Measurements from ENCODE around the gene DHH. TPM values are rescaled to one million over a fixed set of nuclear protein-coding genes. Genes with fewer than 3 reads are reported as not detected.

The DHH gene
- total RNA-seq, 1 donor from 2014 or later = 1.6 TPM

GRCh38 chr12:49060237-49061156 is 34.1 kb downstream of the DHH start, which contains the start of gene KMT2D:
KMT2D (minus strand) TSS chr12:49060794; CDS start chr12:49055324, 5,470 bp downstream.
- no peaks in the 10 kb centered on the region for H3K36me3 ChIP-seq (ENCODE audit: control insufficient read depth in 3 of 3, insufficient read depth in 3 of 3, low read length in 3 of 3)
- no peaks in the 10 kb centered on the region for H3K9me3 ChIP-seq (ENCODE audit: control insufficient read depth in 3 of 3, low read length in 3 of 3)
- no peaks in the 10 kb centered on the region for H3K27me3 ChIP-seq (ENCODE audit: control insufficient read depth in 3 of 3, insufficient read depth in 3 of 3, low read length in 3 of 3)
- peak within 1 kb of the TSS; percentile 92 for H3K27ac ChIP-seq (ENCODE audit: low read depth, low read length)
- H3K9ac ChIP-seq (ENCODE audit: low read depth in 1 of 3, low read length in 3 of 3) = peak within 1 kb of the TSS; percentile 87 to 99 (median 97)
- peaks cover 42 to 52% (median 43%) of the 10 kb centered on the region in 3 donors for H3K4me1 ChIP-seq (ENCODE audit: control insufficient read depth in 3 of 3, insufficient read depth in 3 of 3, low read length in 3 of 3)
- peak within 1 kb of the TSS; percentile 94 to 95 (median 95) for H3K4me3 ChIP-seq (ENCODE audit: low read length in 3 of 3)

- Histone ChIP-seq H3K9me3 (ENCODE audit: control insufficient read depth in 3 of 3, low read length in 3 of 3) (no peaks in the 10 kb centered on the region), H3K9ac (ENCODE audit: low read depth in 1 of 3, low read length in 3 of 3) (peak overlapping the region; percentile 87 to 99 (median 97)), H3K27ac (ENCODE audit: low read depth, low read length) (peak overlapping the region; percentile 92), H3K4me1 (ENCODE audit: control insufficient read depth in 3 of 3, insufficient read depth in 3 of 3, low read length in 3 of 3) (peaks cover 48 to 62% (median 52%) of the 10 kb centered on the region in 3 donors), H3K36me3 (ENCODE audit: control insufficient read depth in 3 of 3, insufficient read depth in 3 of 3, low read length in 3 of 3) (peaks cover 4 to 6% (median 6%) of the 10 kb centered on the region in 3 donors), H3K4me3 (ENCODE audit: low read length in 3 of 3) (peak overlapping the region; percentile 93 to 95 (median 94)), H3K27me3 (ENCODE audit: control insufficient read depth in 3 of 3, insufficient read depth in 3 of 3, low read length in 3 of 3) (no peaks in the 10 kb centered on the region)
These were observed 35.1 kb downstream of the DHH start for GRCh38 chr12:49059299-49060171.

- Histone ChIP-seq H3K27me3 (ENCODE audit: control insufficient read depth in 3 of 3, insufficient read depth in 3 of 3, low read length in 3 of 3) (no peaks in the 10 kb centered on the region), H3K27ac (ENCODE audit: low read depth, low read length) (peak overlapping the region; percentile 92), H3K4me3 (ENCODE audit: low read length in 3 of 3) (peak overlapping the region; percentile 93 to 95 (median 94)), H3K36me3 (ENCODE audit: control insufficient read depth in 3 of 3, insufficient read depth in 3 of 3, low read length in 3 of 3) (peaks cover 9 to 12% (median 11%) of the 10 kb centered on the region in 3 donors), H3K9ac (ENCODE audit: low read depth in 1 of 3, low read length in 3 of 3) (peak overlapping the region; percentile 87 to 99 (median 97)), H3K4me1 (ENCODE audit: control insufficient read depth in 3 of 3, insufficient read depth in 3 of 3, low read length in 3 of 3) (peaks cover 48 to 64% (median 53%) of the 10 kb centered on the region in 3 donors), H3K9me3 (ENCODE audit: control insufficient read depth in 3 of 3, low read length in 3 of 3) (no peaks in the 10 kb centered on the region)
These were observed 35.6 kb downstream of the DHH start for GRCh38 chr12:49059045-49059298.

GRCh38 chr12:49058366-49059044 is 36.1 kb downstream of the DHH start:
- Histone ChIP-seq H3K9me3 (ENCODE audit: control insufficient read depth in 3 of 3, low read length in 3 of 3) (no peaks in the 10 kb centered on the region), H3K36me3 (ENCODE audit: control insufficient read depth in 3 of 3, insufficient read depth in 3 of 3, low read length in 3 of 3) (peaks cover 14 to 17% (median 15%) of the 10 kb centered on the region in 3 donors), H3K27ac (ENCODE audit: low read depth, low read length) (peak overlapping the region; percentile 92), H3K4me3 (ENCODE audit: low read length in 3 of 3) (peak overlapping the region; percentile 93 to 95 (median 94)), H3K27me3 (ENCODE audit: control insufficient read depth in 3 of 3, insufficient read depth in 3 of 3, low read length in 3 of 3) (no peaks in the 10 kb centered on the region), H3K4me1 (ENCODE audit: control insufficient read depth in 3 of 3, insufficient read depth in 3 of 3, low read length in 3 of 3) (peaks cover 48 to 61% (median 53%) of the 10 kb centered on the region in 3 donors), H3K9ac (ENCODE audit: low read depth in 1 of 3, low read length in 3 of 3) (peak overlapping the region; percentile 87 to 99 (median 97))

- H3K36me3 ChIP-seq (ENCODE audit: control insufficient read depth in 3 of 3, insufficient read depth in 3 of 3, low read length in 3 of 3) = peaks cover 20 to 23% (median 22%) of the 10 kb centered on the region in 3 donors
- peak overlapping the region; percentile 92 for H3K27ac ChIP-seq (ENCODE audit: low read depth, low read length)
- H3K9me3 ChIP-seq (ENCODE audit: control insufficient read depth in 3 of 3, low read length in 3 of 3) = no peaks in the 10 kb centered on the region
- H3K27me3 ChIP-seq (ENCODE audit: control insufficient read depth in 3 of 3, insufficient read depth in 3 of 3, low read length in 3 of 3) = no peaks in the 10 kb centered on the region
- H3K4me1 ChIP-seq (ENCODE audit: control insufficient read depth in 3 of 3, insufficient read depth in 3 of 3, low read length in 3 of 3) = peaks cover 48 to 61% (median 53%) of the 10 kb centered on the region in 3 donors
- H3K4me3 ChIP-seq (ENCODE audit: low read length in 3 of 3) = peak overlapping the region; percentile 93 to 95 (median 94)
- peak overlapping the region; percentile 87 to 99 (median 97) for H3K9ac ChIP-seq (ENCODE audit: low read depth in 1 of 3, low read length in 3 of 3)
These were observed 36.7 kb downstream of the DHH start for GRCh38 chr12:49057888-49058287.

GRCh38 chr12:49055978-49056754 is 38.4 kb downstream of the DHH start:
- H3K9ac ChIP-seq (ENCODE audit: low read depth in 1 of 3, low read length in 3 of 3) = peak overlapping the region; percentile 87 to 99 (median 97)
- peaks cover 42 to 54% (median 49%) of the 10 kb centered on the region in 3 donors for H3K4me1 ChIP-seq (ENCODE audit: control insufficient read depth in 3 of 3, insufficient read depth in 3 of 3, low read length in 3 of 3)
- H3K4me3 ChIP-seq (ENCODE audit: low read length in 3 of 3) = peak overlapping the region; percentile 52 to 94 (median 55)
- H3K36me3 ChIP-seq (ENCODE audit: control insufficient read depth in 3 of 3, insufficient read depth in 3 of 3, low read length in 3 of 3) = peaks cover 36 to 39% (median 38%) of the 10 kb centered on the region in 3 donors
- no peaks in the 10 kb centered on the region for H3K9me3 ChIP-seq (ENCODE audit: control insufficient read depth in 3 of 3, low read length in 3 of 3)
- no peak overlapping the region for H3K27ac ChIP-seq (ENCODE audit: low read depth, low read length)
- no peaks in the 10 kb centered on the region for H3K27me3 ChIP-seq (ENCODE audit: control insufficient read depth in 3 of 3, insufficient read depth in 3 of 3, low read length in 3 of 3)

- H3K9ac ChIP-seq (ENCODE audit: low read depth in 1 of 3, low read length in 3 of 3) = peak overlapping the region in 1 of 3 donors; percentile 58
- no peaks in the 10 kb centered on the region for H3K27me3 ChIP-seq (ENCODE audit: control insufficient read depth in 3 of 3, insufficient read depth in 3 of 3, low read length in 3 of 3)
- peaks cover 47 to 50% (median 49%) of the 10 kb centered on the region in 3 donors for H3K36me3 ChIP-seq (ENCODE audit: control insufficient read depth in 3 of 3, insufficient read depth in 3 of 3, low read length in 3 of 3)
- H3K9me3 ChIP-seq (ENCODE audit: control insufficient read depth in 3 of 3, low read length in 3 of 3) = no peaks in the 10 kb centered on the region
- H3K4me3 ChIP-seq (ENCODE audit: low read length in 3 of 3) = no peak overlapping the region
- peaks cover 40 to 51% (median 46%) of the 10 kb centered on the region in 3 donors for H3K4me1 ChIP-seq (ENCODE audit: control insufficient read depth in 3 of 3, insufficient read depth in 3 of 3, low read length in 3 of 3)
- H3K27ac ChIP-seq (ENCODE audit: low read depth, low read length) = no peak overlapping the region
These were observed 39.5 kb downstream of the DHH start for GRCh38 chr12:49055092-49055491.

GRCh38 chr12:49054524-49054923 is 40.1 kb downstream of the DHH start:
- Histone ChIP-seq H3K27ac (ENCODE audit: low read depth, low read length) (no peak overlapping the region), H3K27me3 (ENCODE audit: control insufficient read depth in 3 of 3, insufficient read depth in 3 of 3, low read length in 3 of 3) (no peaks in the 10 kb centered on the region), H3K9me3 (ENCODE audit: control insufficient read depth in 3 of 3, low read length in 3 of 3) (no peaks in the 10 kb centered on the region), H3K9ac (ENCODE audit: low read depth in 1 of 3, low read length in 3 of 3) (no peak overlapping the region), H3K36me3 (ENCODE audit: control insufficient read depth in 3 of 3, insufficient read depth in 3 of 3, low read length in 3 of 3) (peaks cover 53 to 56% (median 54%) of the 10 kb centered on the region in 3 donors), H3K4me3 (ENCODE audit: low read length in 3 of 3) (no peak overlapping the region), H3K4me1 (ENCODE audit: control insufficient read depth in 3 of 3, insufficient read depth in 3 of 3, low read length in 3 of 3) (peaks cover 40 to 51% (median 46%) of the 10 kb centered on the region in 3 donors)

GRCh38 chr12:49054096-49054495 is 40.5 kb downstream of the DHH start:
- Histone ChIP-seq H3K9me3 (ENCODE audit: control insufficient read depth in 3 of 3, low read length in 3 of 3) (no peaks in the 10 kb centered on the region), H3K9ac (ENCODE audit: low read depth in 1 of 3, low read length in 3 of 3) (no peak overlapping the region), H3K4me3 (ENCODE audit: low read length in 3 of 3) (no peak overlapping the region), H3K36me3 (ENCODE audit: control insufficient read depth in 3 of 3, insufficient read depth in 3 of 3, low read length in 3 of 3) (peaks cover 57 to 60% (median 58%) of the 10 kb centered on the region in 3 donors), H3K27ac (ENCODE audit: low read depth, low read length) (no peak overlapping the region), H3K4me1 (ENCODE audit: control insufficient read depth in 3 of 3, insufficient read depth in 3 of 3, low read length in 3 of 3) (peaks cover 40 to 48% (median 46%) of the 10 kb centered on the region in 3 donors), H3K27me3 (ENCODE audit: control insufficient read depth in 3 of 3, insufficient read depth in 3 of 3, low read length in 3 of 3) (no peaks in the 10 kb centered on the region)
